ENCODE results near the gene MUC15. TPM values are rescaled to one million over a fixed set of nuclear protein-coding genes. Genes with fewer than 3 reads are reported as not detected.

MUC15 gene
- total RNA-seq, 2 donors from 2014 or later: 0.12 TPM; not detected in 1

DNA sequence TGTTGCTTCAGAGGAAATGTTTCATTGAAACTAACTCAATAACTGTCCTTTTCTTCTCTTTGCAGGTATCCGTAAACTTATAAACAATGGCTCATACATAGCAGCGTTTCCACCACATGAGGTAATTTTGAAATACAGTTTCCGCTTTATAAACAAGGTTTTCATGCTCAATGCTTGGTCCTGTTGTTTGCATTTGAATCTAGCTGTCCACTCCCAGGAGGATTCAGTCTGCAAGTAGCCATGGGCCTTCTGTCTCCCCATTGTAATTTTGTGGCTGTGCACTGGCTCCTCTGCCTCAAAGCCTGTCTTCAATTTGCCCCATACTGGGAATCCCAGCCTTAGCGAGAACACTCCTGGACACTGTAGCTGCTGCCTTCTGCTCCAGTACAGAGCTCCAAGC, 34.7 kb downstream of the MUC15 start:
- Histone ChIP-seq H3K36me3 (no peaks in the 10 kb centered on the region), H3K4me1 (no peaks in the 10 kb centered on the region), H3K27ac (no peak overlapping the region), H3K4me3 (no peak overlapping the region), H3K27me3 (no peaks in the 10 kb centered on the region), H3K9ac (ENCODE audit: low read depth in 2 of 2, low read length in 2 of 2) (no peak overlapping the region), H3K9me3 (no peaks in the 10 kb centered on the region)
- TF ChIP-seq, protein P1, sequence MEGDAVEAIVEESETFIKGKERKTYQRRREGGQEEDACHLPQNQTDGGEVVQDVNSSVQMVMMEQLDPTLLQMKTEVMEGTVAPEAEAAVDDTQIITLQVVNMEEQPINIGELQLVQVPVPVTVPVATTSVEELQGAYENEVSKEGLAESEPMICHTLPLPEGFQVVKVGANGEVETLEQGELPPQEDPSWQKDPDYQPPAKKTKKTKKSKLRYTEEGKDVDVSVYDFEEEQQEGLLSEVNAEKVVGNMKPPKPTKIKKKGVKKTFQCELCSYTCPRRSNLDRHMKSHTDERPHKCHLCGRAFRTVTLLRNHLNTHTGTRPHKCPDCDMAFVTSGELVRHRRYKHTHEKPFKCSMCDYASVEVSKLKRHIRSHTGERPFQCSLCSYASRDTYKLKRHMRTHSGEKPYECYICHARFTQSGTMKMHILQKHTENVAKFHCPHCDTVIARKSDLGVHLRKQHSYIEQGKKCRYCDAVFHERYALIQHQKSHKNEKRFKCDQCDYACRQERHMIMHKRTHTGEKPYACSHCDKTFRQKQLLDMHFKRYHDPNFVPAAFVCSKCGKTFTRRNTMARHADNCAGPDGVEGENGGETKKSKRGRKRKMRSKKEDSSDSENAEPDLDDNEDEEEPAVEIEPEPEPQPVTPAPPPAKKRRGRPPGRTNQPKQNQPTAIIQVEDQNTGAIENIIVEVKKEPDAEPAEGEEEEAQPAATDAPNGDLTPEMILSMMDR (IDR thresholded peaks at IDR 0.05): no peak
- DNase-seq: no peak
- intact Hi-C loops (cut with DNase I): no loop called here

DNA sequence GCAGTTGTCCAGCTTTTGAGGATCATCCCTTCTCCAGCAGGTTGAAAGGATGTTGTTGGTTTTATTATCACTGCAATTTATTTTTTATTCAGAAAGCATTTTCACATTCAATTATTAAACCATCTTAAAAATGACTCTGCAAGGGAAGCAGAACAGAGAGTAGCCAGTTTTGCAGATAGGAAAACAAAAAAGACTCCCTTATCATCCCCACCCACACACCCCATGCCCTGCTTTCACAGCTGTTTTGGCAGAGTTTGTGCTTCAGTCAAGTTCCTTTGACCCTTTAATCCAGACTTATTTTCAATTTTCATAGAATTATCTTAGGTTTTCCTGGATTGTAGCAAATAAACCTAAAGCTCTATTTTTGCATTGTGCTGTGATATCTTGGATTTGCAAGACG, 44.4 kb downstream of the MUC15 start:
- no peak for DNase-seq
- Histone ChIP-seq H3K9ac (ENCODE audit: low read depth in 2 of 2, low read length in 2 of 2) (no peak overlapping the region), H3K36me3 (no peaks in the 10 kb centered on the region), H3K4me1 (no peaks in the 10 kb centered on the region), H3K4me3 (no peak overlapping the region), H3K9me3 (no peaks in the 10 kb centered on the region), H3K27me3 (no peaks in the 10 kb centered on the region), H3K27ac (no peak overlapping the region)
- intact Hi-C loops (cut with DNase I): no loop called here
- TF ChIP-seq, protein P1 (IDR thresholded peaks at IDR 0.05): no peak

- Histone ChIP-seq H3K4me1 (no peaks in the 10 kb centered on the region), H3K27me3 (no peaks in the 10 kb centered on the region), H3K9me3 (no peaks in the 10 kb centered on the region), H3K9ac (ENCODE audit: low read depth in 2 of 2, low read length in 2 of 2) (no peak overlapping the region), H3K27ac (no peak overlapping the region), H3K4me3 (no peak overlapping the region), H3K36me3 (no peaks in the 10 kb centered on the region)
- TF ChIP-seq, protein P1 (IDR thresholded peaks at IDR 0.05): no peak
- no peak for DNase-seq
- intact Hi-C loops (cut with DNase I): no loop called here
Observed at GRCh38 chr11:26522912-26523610, 49.0 kb downstream of the MUC15 start.

DNA sequence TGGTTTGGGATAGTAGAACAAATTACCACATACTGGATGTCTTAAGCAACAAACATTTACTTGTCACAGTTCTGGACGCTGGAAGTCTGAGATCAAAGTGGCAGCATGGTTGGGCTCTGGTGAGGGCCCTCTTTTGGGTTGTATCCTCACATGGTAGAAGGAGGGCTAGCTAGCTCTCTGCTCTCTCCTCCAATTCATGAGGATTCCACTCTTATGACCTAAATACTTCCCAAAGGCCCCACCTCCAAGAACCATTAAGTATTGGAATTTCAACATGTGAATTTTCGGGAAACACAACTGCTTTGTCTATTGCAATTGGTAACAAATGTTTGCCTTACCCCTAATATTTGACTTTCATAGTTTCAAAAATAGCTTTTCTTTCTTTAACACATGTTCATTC, 52.6 kb downstream of the MUC15 start:
- DNase-seq: no peak
- H3K4me3 ChIP-seq: no peak overlapping the region
- intact Hi-C loops (cut with DNase I): no loop called here

DNA sequence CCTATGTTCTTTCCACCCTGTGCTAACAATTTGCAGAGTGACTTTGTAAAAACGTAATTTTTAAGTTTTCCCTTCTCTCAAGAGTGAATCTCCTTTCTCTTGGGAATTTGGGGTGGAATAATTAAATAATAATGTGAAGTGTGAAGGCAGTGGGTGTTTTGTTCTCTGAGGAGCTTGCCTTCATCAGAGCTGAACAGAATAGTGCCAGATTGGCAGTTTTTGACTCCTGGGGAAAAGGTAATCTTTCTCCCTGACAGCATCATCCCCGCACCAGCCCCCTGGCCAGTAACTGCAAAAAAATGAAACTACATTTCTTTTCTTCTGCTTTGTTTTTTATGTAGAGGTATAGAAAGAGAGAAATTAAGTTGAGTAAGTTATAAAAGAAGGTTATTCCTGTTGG, 59.9 kb downstream of the MUC15 start:
- no peak overlapping the region for H3K27ac ChIP-seq
- intact Hi-C loops (cut with DNase I): no loop called here
- DNase-seq: no peak
- H3K4me1 ChIP-seq: no peaks in the 10 kb centered on the region
- TF ChIP-seq, protein P1 (IDR thresholded peaks at IDR 0.05): no peak
- no peak overlapping the region for H3K9ac ChIP-seq (ENCODE audit: low read depth in 2 of 2, low read length in 2 of 2)
- no peak overlapping the region for H3K4me3 ChIP-seq
- H3K9me3 ChIP-seq: no peaks in the 10 kb centered on the region
- H3K27me3 ChIP-seq: no peaks in the 10 kb centered on the region
- no peaks in the 10 kb centered on the region for H3K36me3 ChIP-seq

More for the DNA sequence above, 52.6 kb downstream of the MUC15 start:
- Histone ChIP-seq H3K4me1 (no peaks in the 10 kb centered on the region), H3K27ac (no peak overlapping the region), H3K36me3 (no peaks in the 10 kb centered on the region), H3K9me3 (no peaks in the 10 kb centered on the region), H3K27me3 (no peaks in the 10 kb centered on the region), H3K9ac (ENCODE audit: low read depth in 2 of 2, low read length in 2 of 2) (no peak overlapping the region)
- TF ChIP-seq, protein P1 (IDR thresholded peaks at IDR 0.05): no peak
